Measurements from ENCODE around the gene JUND. TPM values are rescaled to one million over a fixed set of nuclear protein-coding genes. Genes with fewer than 3 reads are reported as not detected.

The JUND gene
- total and polyA plus RNA-seq, 10 donors, result 47.5 to 232 (median 146) TPM

DNA sequence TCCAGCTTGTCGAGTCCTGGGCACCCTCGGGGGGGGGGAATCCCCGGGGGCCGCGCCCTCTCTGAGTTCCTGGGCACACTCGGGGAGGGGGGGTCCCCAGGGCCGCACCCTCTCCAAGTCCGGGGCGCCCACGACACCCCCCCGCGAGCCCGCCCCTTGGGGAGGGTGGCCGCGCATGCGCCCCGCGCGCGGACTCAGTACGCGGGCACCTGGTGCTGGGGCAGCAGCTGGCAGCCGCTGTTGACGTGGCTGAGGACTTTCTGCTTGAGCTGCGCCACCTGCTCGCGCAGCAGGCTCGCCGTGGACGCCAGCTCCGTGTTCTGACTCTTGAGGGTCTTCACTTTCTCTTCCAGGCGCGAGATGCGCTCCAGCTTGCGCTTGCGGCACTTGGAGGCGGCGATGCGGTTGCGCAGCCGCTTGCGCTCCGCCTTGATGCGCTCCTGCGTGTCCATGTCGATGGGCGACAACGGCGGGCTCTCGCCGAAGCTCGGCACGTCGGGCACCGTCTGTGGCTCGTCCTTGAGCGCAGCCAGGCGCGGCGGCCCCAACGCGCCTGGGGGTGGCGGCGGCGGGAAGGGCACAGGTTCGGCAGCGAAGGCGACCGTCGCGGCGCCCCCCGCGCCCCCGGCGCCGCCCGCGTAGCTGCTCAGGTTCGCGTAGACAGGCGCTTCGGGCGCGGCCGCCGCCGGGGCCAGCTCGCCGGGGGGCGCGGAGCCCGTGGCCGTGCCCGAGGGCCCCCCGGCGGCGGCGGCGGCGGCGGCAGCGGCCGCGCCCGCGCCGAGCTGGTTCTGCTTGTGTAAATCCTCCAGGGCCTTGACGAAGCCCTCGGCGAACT lies 958 bp downstream of the JUND start:
- H3K27me3 ChIP-seq (replicated peaks in 1 of 7), result no peaks in the 10 kb centered on the region
- peaks cover 0 to 37% (median 15%) of the 10 kb centered on the region in 6 donors for H3K36me3 ChIP-seq
- H3K9me3 ChIP-seq, result no peaks in the 10 kb centered on the region
- DNase-seq, result peak; percentile 98
- H3K4me1 ChIP-seq, result peaks cover 37 to 76% (median 63%) of the 10 kb centered on the region in 6 donors
- intact Hi-C loops (cut with DNase I; ENCODE audit: low total_unique reads), result no loop called here
- WGBS, 5 donors, result 0 to 2% (median 1%) methylated on average over 29 to 111 of the region's 111 CpGs
- H3K4me3 ChIP-seq, result peak overlapping the region; percentile 49 to 94 (median 83)
- TF ChIP-seq POLR2A (IDR thresholded peaks at IDR 0.05) (peak; percentile 75 to 95 (median 92)), POLR2AphosphoS5 (IDR thresholded peaks at IDR 0.05) (peak; percentile 99 to 100 (median 100))
- TF ChIP-seq, protein P1, sequence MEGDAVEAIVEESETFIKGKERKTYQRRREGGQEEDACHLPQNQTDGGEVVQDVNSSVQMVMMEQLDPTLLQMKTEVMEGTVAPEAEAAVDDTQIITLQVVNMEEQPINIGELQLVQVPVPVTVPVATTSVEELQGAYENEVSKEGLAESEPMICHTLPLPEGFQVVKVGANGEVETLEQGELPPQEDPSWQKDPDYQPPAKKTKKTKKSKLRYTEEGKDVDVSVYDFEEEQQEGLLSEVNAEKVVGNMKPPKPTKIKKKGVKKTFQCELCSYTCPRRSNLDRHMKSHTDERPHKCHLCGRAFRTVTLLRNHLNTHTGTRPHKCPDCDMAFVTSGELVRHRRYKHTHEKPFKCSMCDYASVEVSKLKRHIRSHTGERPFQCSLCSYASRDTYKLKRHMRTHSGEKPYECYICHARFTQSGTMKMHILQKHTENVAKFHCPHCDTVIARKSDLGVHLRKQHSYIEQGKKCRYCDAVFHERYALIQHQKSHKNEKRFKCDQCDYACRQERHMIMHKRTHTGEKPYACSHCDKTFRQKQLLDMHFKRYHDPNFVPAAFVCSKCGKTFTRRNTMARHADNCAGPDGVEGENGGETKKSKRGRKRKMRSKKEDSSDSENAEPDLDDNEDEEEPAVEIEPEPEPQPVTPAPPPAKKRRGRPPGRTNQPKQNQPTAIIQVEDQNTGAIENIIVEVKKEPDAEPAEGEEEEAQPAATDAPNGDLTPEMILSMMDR (IDR thresholded peaks at IDR 0.05 in 8 of 11, conservative IDR thresholded peaks at IDR 0.05 in 3 of 11), result peak in 2 of 11 experiments; percentile 19 to 37
- H3K27ac ChIP-seq, result peak overlapping the region; percentile 98 to 100 (median 100)

DNA sequence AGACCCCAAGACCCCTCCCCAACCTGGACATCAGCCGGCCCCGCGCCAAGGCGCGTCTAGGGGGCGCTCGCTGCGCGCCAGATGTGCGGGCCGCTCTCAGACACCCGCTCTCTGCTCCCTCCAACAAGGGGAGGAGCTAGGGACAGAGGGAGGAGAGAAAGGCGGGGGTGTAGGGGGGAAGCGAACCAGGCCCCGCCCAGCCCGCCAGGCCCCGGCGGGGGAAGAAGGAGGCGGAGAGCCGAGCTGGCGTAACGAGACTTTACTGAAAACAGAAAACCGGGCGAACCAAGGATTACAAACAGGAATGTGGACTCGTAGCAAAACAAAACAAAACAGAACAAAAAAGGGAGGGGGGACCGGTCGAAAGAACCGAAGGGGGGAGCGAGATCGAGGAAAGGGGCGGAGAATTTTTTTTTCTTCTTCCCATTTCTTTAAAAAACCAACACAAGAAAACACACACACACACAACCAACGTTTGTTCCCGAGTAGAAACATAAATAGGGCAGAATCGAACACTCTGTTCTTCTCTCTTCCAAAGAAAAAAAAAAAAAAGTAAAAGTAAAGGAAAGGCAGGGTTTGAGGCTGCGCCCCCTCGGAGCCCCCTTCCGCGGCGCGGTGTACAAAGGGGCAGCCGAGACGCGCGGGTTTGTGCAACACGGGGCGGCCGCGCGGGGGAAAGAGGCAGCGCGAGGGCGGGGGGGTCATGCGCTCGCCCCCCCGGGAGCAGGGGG lies 1.7 kb downstream of the JUND start:
- 0 to 1% (median 0%) methylated on average over 50 to 55 of the region's 55 CpGs for WGBS, 5 donors
- Histone ChIP-seq H3K4me1 (peaks cover 44 to 76% (median 64%) of the 10 kb centered on the region in 6 donors), H3K27ac (peak overlapping the region; percentile 98 to 100 (median 100)), H3K9me3 (no peaks in the 10 kb centered on the region), H3K27me3 (replicated peaks in 1 of 7) (no peaks in the 10 kb centered on the region), H3K4me3 (peak overlapping the region; percentile 49 to 94 (median 83)), H3K36me3 (peaks cover 0 to 44% (median 15%) of the 10 kb centered on the region in 6 donors)
- intact Hi-C loops (cut with DNase I; ENCODE audit: low total_unique reads), result loop anchor here (2.0 kb wide), 2 partner anchors 49 to 131 kb away; no protein-coding TSS in a partner anchor
- TF ChIP-seq, protein P1 (IDR thresholded peaks at IDR 0.05 in 8 of 11, conservative IDR thresholded peaks at IDR 0.05 in 3 of 11), result peak; percentile 82 to 96 (median 92)
- TF ChIP-seq POLR2A (IDR thresholded peaks at IDR 0.05), result peak in 2 of 3 donors; percentile 72 to 84
- TF ChIP-seq POLR2AphosphoS5 (IDR thresholded peaks at IDR 0.05), result peak; percentile 98 to 99 (median 98)
- DNase-seq, result peak; percentile 98

- peak overlapping the region; percentile 32 to 94 (median 76) for H3K4me3 ChIP-seq
- WGBS, 5 donors, result 2 to 6% (median 4%) methylated on average over 5 of the region's 5 CpGs
- H3K27me3 ChIP-seq (replicated peaks in 1 of 7), result no peaks in the 10 kb centered on the region
- H3K9me3 ChIP-seq, result no peaks in the 10 kb centered on the region
- peaks cover 0 to 49% (median 15%) of the 10 kb centered on the region in 6 donors for H3K36me3 ChIP-seq
- intact Hi-C loops (cut with DNase I; ENCODE audit: low total_unique reads), result loop anchor here (2.0 kb wide), 2 partner anchors 50 to 132 kb away; no protein-coding TSS in a partner anchor
- TF ChIP-seq POLR2AphosphoS5 (IDR thresholded peaks at IDR 0.05), result no peak
- no peak for TF ChIP-seq POLR2A (IDR thresholded peaks at IDR 0.05)
- TF ChIP-seq, protein P1 (IDR thresholded peaks at IDR 0.05 in 8 of 11, conservative IDR thresholded peaks at IDR 0.05 in 3 of 11), result no peak
- H3K27ac ChIP-seq, result peak overlapping the region; percentile 98 to 100 (median 100)
- DNase-seq, result no peak
- peaks cover 47 to 76% (median 66%) of the 10 kb centered on the region in 6 donors for H3K4me1 ChIP-seq
Measured at GRCh38 chr19:18279266-18279515, 2.2 kb downstream of the JUND start.
